ENCODE measurements around the gene OR2V2. TPM values are rescaled to one million over a fixed set of nuclear protein-coding genes. Genes with fewer than 3 reads are reported as not detected.
A peak's percentile ranks its signal among the peaks of the same experiment; 100 is the strongest.
"Not testable (repeated sequence)": the region's sequence is repeated elsewhere in the genome, so short reads cannot be mapped to it uniquely, and the experiment has no call there.

OR2V2 gene
- total RNA-seq, 2 experiments from 2014 or later = not detected

- Mint-ChIP-seq H3K36me3 (no peaks in the 10 kb centered on the region), H3K4me1 (peaks cover 5% of the 10 kb centered on the region), H3K4me3 (no peak overlapping the region), H3K27me3 (peaks cover 84% of the 10 kb centered on the region), H3K9me3 (peaks cover 3% of the 10 kb centered on the region), H3K27ac (no peak overlapping the region)
- no peak for DNase-seq
Measured at GRCh38 chr5:181109489-181110013, 37.8 kb upstream of the OR2V2 start.

- Mint-ChIP-seq H3K4me1 (peaks cover 11% of the 10 kb centered on the region), H3K9me3 (peaks cover 3% of the 10 kb centered on the region), H3K27me3 (peaks cover 85% of the 10 kb centered on the region), H3K27ac (no peak overlapping the region), H3K4me3 (no peak overlapping the region), H3K36me3 (no peaks in the 10 kb centered on the region)
- no peak for DNase-seq
Measured at GRCh38 chr5:181111010-181111409, 36.4 kb upstream of the OR2V2 start.

GRCh38 chr5:181112476-181112875, 34.9 kb upstream of the OR2V2 start:
- no peak overlapping the region for H3K27ac Mint-ChIP-seq

GRCh38 chr5:181113572-181113971, 33.8 kb upstream of the OR2V2 start:
- H3K27me3 Mint-ChIP-seq = peaks cover 86% of the 10 kb centered on the region
- not testable (repeated sequence) for H3K27ac Mint-ChIP-seq, H3K9me3 Mint-ChIP-seq, H3K4me3 Mint-ChIP-seq, H3K36me3 Mint-ChIP-seq, DNase-seq
- peaks cover 11% of the 10 kb centered on the region for H3K4me1 Mint-ChIP-seq

More at GRCh38 chr5:181112476-181112875, 34.9 kb upstream of the OR2V2 start:
- peaks cover 11% of the 10 kb centered on the region for H3K4me1 Mint-ChIP-seq
- H3K4me3 Mint-ChIP-seq = no peak overlapping the region
- H3K27me3 Mint-ChIP-seq = peaks cover 89% of the 10 kb centered on the region
- no peaks in the 10 kb centered on the region for H3K36me3 Mint-ChIP-seq
- DNase-seq = no peak
- peaks cover 3% of the 10 kb centered on the region for H3K9me3 Mint-ChIP-seq

GRCh38 chr5:181114284-181114843, 33.0 kb upstream of the OR2V2 start:
- peaks cover 3% of the 10 kb centered on the region for H3K9me3 Mint-ChIP-seq
- H3K36me3 Mint-ChIP-seq = no peaks in the 10 kb centered on the region
- H3K27ac Mint-ChIP-seq = no peak overlapping the region
- H3K4me1 Mint-ChIP-seq = peaks cover 11% of the 10 kb centered on the region
- DNase-seq = no peak
- H3K27me3 Mint-ChIP-seq = peaks cover 86% of the 10 kb centered on the region
- H3K4me3 Mint-ChIP-seq = no peak overlapping the region

- Mint-ChIP-seq H3K27ac (no peak overlapping the region), H3K9me3 (peaks cover 3% of the 10 kb centered on the region), H3K4me1 (peaks cover 11% of the 10 kb centered on the region), H3K4me3 (peak overlapping the region; percentile 30), H3K36me3 (no peaks in the 10 kb centered on the region), H3K27me3 (peaks cover 85% of the 10 kb centered on the region)
- DNase-seq = no peak
Measured at GRCh38 chr5:181114844-181115778, 32.3 kb upstream of the OR2V2 start.

GRCh38 chr5:181118369-181118768, 29.0 kb upstream of the OR2V2 start:
- no peak overlapping the region for H3K27ac Mint-ChIP-seq
- peaks cover 11% of the 10 kb centered on the region for H3K4me1 Mint-ChIP-seq
- H3K9me3 Mint-ChIP-seq = peaks cover 3% of the 10 kb centered on the region
- H3K27me3 Mint-ChIP-seq = peaks cover 86% of the 10 kb centered on the region
- H3K4me3 Mint-ChIP-seq = no peak overlapping the region
- DNase-seq = no peak
- no peaks in the 10 kb centered on the region for H3K36me3 Mint-ChIP-seq

GRCh38 chr5:181119105-181119504, 28.3 kb upstream of the OR2V2 start:
- peaks cover 11% of the 10 kb centered on the region for H3K4me1 Mint-ChIP-seq
- H3K36me3 Mint-ChIP-seq = no peaks in the 10 kb centered on the region
- DNase-seq = no peak
- H3K4me3 Mint-ChIP-seq = no peak overlapping the region
- peaks cover under 1% of the 10 kb centered on the region for H3K9me3 Mint-ChIP-seq
- H3K27me3 Mint-ChIP-seq = peaks cover 82% of the 10 kb centered on the region
- no peak overlapping the region for H3K27ac Mint-ChIP-seq

- peaks cover 71% of the 10 kb centered on the region for H3K27me3 Mint-ChIP-seq
- H3K4me1 Mint-ChIP-seq = peaks cover 3% of the 10 kb centered on the region
- no peak overlapping the region for H3K27ac Mint-ChIP-seq
- no peak overlapping the region for H3K4me3 Mint-ChIP-seq
- H3K36me3 Mint-ChIP-seq = no peaks in the 10 kb centered on the region
- no peak for DNase-seq
- no peaks in the 10 kb centered on the region for H3K9me3 Mint-ChIP-seq
Measured at GRCh38 chr5:181120306-181120705, 27.1 kb upstream of the OR2V2 start.

- H3K27me3 Mint-ChIP-seq = peaks cover 71% of the 10 kb centered on the region
Measured at GRCh38 chr5:181120761-181121160, 26.6 kb upstream of the OR2V2 start.

GRCh38 chr5:181121675-181122561, 25.5 kb upstream of the OR2V2 start:
- Mint-ChIP-seq H3K36me3 (no peaks in the 10 kb centered on the region), H3K9me3 (no peaks in the 10 kb centered on the region)

More at GRCh38 chr5:181120761-181121160, 26.6 kb upstream of the OR2V2 start:
- no peaks in the 10 kb centered on the region for H3K4me1 Mint-ChIP-seq
- no peak for DNase-seq
- H3K4me3 Mint-ChIP-seq = no peak overlapping the region
- no peak overlapping the region for H3K27ac Mint-ChIP-seq
- H3K9me3 Mint-ChIP-seq = no peaks in the 10 kb centered on the region
- H3K36me3 Mint-ChIP-seq = no peaks in the 10 kb centered on the region

GRCh38 chr5:181124526-181124925, 22.9 kb upstream of the OR2V2 start:
- H3K9me3 Mint-ChIP-seq = no peaks in the 10 kb centered on the region
- H3K4me3 Mint-ChIP-seq = no peak overlapping the region
- H3K27me3 Mint-ChIP-seq = peaks cover 65% of the 10 kb centered on the region
- H3K27ac Mint-ChIP-seq = no peak overlapping the region
- H3K36me3 Mint-ChIP-seq = no peaks in the 10 kb centered on the region
- DNase-seq = no peak
- no peaks in the 10 kb centered on the region for H3K4me1 Mint-ChIP-seq

More at GRCh38 chr5:181121675-181122561, 25.5 kb upstream of the OR2V2 start:
- Mint-ChIP-seq H3K27me3 (peaks cover 68% of the 10 kb centered on the region), H3K27ac (no peak overlapping the region), H3K4me3 (no peak overlapping the region), H3K4me1 (no peaks in the 10 kb centered on the region)
- no peak for DNase-seq

GRCh38 chr5:181126841-181127240, 20.5 kb upstream of the OR2V2 start:
- peaks cover 60% of the 10 kb centered on the region for H3K27me3 Mint-ChIP-seq
- H3K4me1 Mint-ChIP-seq = no peaks in the 10 kb centered on the region
- no peaks in the 10 kb centered on the region for H3K9me3 Mint-ChIP-seq
- no peak overlapping the region for H3K27ac Mint-ChIP-seq
- no peak for DNase-seq
- H3K4me3 Mint-ChIP-seq = no peak overlapping the region
- H3K36me3 Mint-ChIP-seq = no peaks in the 10 kb centered on the region

GRCh38 chr5:181127456-181127855, 19.9 kb upstream of the OR2V2 start:
- no peak overlapping the region for H3K4me3 Mint-ChIP-seq
- H3K4me1 Mint-ChIP-seq = no peaks in the 10 kb centered on the region
- H3K36me3 Mint-ChIP-seq = no peaks in the 10 kb centered on the region
- H3K27me3 Mint-ChIP-seq = peaks cover 56% of the 10 kb centered on the region
- no peaks in the 10 kb centered on the region for H3K9me3 Mint-ChIP-seq
- no peak overlapping the region for H3K27ac Mint-ChIP-seq
- no peak for DNase-seq
